ENCODE data around the gene PSMB5. TPM values are rescaled to one million over a fixed set of nuclear protein-coding genes. Genes with fewer than 3 reads are reported as not detected.

Gene PSMB5
- total and polyA plus RNA-seq, 2 of the 13 experiments (the other 11 are each of a cell fraction or from before 2014, with no cell fraction given) = 705 to 871 TPM

- H3K4me2 ChIP-seq (ENCODE audit: low read depth, low read length) = no peak overlapping the region
- in situ Hi-C loops (cut with HindIII; ENCODE audit: extremely low pct_ligation_motif_present, low pct_unique_long_range_greater_than_20kb) = no loop called here
- POLR2A ChIA-PET = interaction anchor here (1.4 to 5.8 kb wide), 5 partner anchors 9 to 101 kb away, joined by 3 to 85 read pairs (median 12); partner anchors contain the start of genes ACIN1 and C14orf119
Observed at GRCh38 chr14:23077962-23078361, 43.3 kb upstream of the PSMB5 start.

More at GRCh38 chr14:23077962-23078361, 43.3 kb upstream of the PSMB5 start:
- DNase-seq (ENCODE audit: low spot score) = no peak
- no peak overlapping the region for H2AFZ ChIP-seq (ENCODE audit: low read length)
- TF ChIP-seq AGO2 (optimal IDR thresholded peaks at IDR 0.05; ENCODE audit: low read depth, low read length) = peak; percentile 14
- TF ChIP-seq GATAD1 (CRISPR knock-in tag; IDR thresholded peaks at IDR 0.05) = no peak
- no peak for TF ChIP-seq ATM (IDR thresholded peaks at IDR 0.05; ENCODE audit: borderline replicate concordance)
- no peak for TF ChIP-seq ZNF431 (CRISPR knock-in tag; IDR thresholded peaks at IDR 0.05; ENCODE audit: borderline replicate concordance, low read depth)
- no peak for TF ChIP-seq ZHX1 (CRISPR knock-in tag; IDR thresholded peaks at IDR 0.05; ENCODE audit: low read depth)
- no peaks in the 10 kb centered on the region for H3K27me3 ChIP-seq (ENCODE audit: control insufficient read depth in 1 of 2, insufficient read depth in 2 of 2, low read length in 2 of 2)
- no peak for ATAC-seq
- no peak overlapping the region for H3K9ac ChIP-seq (ENCODE audit: insufficient read depth, low read depth, low read length)
- no peaks in the 10 kb centered on the region for H3K79me2 ChIP-seq (ENCODE audit: insufficient read depth, low read length)
- H4K20me1 ChIP-seq (ENCODE audit: insufficient read depth, low read length) = peaks cover 9% of the 10 kb centered on the region; the same call in 1 of the 2 replicates
- no peaks in the 10 kb centered on the region for H3K4me1 ChIP-seq (ENCODE audit: insufficient read depth, low read length)
- intact Hi-C loops (cut with micrococcal nuclease; ENCODE audit: unreplicated experiment) = loop anchor here (1.0 kb wide), 2 partner anchors 9 to 31 kb away; no protein-coding TSS in a partner anchor
- no peak overlapping the region for H3K27ac ChIP-seq (ENCODE audit: extremely low read length, insufficient read depth, low read length)
- H3K36me3 ChIP-seq (replicated peaks in 1 of 2; ENCODE audit: control insufficient read depth in 1 of 2, insufficient read depth in 2 of 2, low read length in 2 of 2) = peaks cover 63 to 94% of the 10 kb centered on the region in 2 experiments
- 97% methylated on average over 5 of the region's 5 CpGs for WGBS (ENCODE audit: low lambda C conversion rate)
- H3K4me3 ChIP-seq (replicated peaks in 1 of 3; ENCODE audit: insufficient read depth in 1 of 3, low read depth in 2 of 3, low read length in 3 of 3) = no peak overlapping the region
- FAIRE-seq = no peak
- no TSS peak for BruUV-seq (replicated peaks)
- no peaks in the 10 kb centered on the region for H3K9me3 ChIP-seq (ENCODE audit: low read length)
- CTCF ChIA-PET (ENCODE audit: low intra/inter-chr PET ratio, low total read pairs) = interaction anchor here (1.6 to 4.1 kb wide), 4 partner anchors 9 to 109 kb away, joined by 4 to 20 read pairs (median 8); partner anchors contain the start of gene ACIN1
